Neural cell (in vitro differentiated cells): Measurements from ENCODE around the gene TOR1AIP1.

Experiments
- EZH2 ChIP-seq: fragments of 200-600, 300-800 bp; shearing (Covaris generic), sonication (generic); IDR thresholded peaks from 2 replicates; pipeline ENCODE4 v1.6.1; 2014; ENCODE audit warnings: antibody characterized with exemption, low read length, borderline replicate concordance, mild to moderate bottlenecking; ENCODE audit not compliant: insufficient read depth, poor library complexity, severe bottlenecking
- TF ChIP-seq, protein P1 (sequence below): fragments of 450-650 bp; IDR thresholded peaks from 2 replicates; pipeline ENCODE4 v1.5.1; 2014; ENCODE audit warnings: antibody characterized with exemption, mild to moderate bottlenecking, moderate library complexity; ENCODE audit not compliant: poor library complexity, severe bottlenecking

DNA sequence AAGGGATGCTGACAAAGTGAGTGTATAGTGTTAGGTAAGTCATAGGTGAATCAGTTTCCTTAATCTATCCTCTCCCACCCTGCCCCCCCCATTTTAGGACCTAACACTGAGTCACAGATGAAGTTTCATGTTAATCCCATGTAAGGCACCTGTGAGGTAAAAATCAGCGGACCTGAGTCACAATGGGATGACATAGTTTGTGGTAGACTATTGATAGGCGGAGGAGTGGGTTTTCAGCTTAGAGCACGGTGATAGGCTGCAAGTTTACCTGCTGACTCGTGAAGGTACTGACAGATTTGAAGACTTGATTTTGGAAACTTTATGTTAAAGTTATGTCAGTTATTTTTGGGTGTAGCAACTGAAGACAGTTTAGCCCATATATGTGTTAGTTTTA lies 1.7 kb downstream of the TOR1AIP1 start:
- TF ChIP-seq, protein P1, sequence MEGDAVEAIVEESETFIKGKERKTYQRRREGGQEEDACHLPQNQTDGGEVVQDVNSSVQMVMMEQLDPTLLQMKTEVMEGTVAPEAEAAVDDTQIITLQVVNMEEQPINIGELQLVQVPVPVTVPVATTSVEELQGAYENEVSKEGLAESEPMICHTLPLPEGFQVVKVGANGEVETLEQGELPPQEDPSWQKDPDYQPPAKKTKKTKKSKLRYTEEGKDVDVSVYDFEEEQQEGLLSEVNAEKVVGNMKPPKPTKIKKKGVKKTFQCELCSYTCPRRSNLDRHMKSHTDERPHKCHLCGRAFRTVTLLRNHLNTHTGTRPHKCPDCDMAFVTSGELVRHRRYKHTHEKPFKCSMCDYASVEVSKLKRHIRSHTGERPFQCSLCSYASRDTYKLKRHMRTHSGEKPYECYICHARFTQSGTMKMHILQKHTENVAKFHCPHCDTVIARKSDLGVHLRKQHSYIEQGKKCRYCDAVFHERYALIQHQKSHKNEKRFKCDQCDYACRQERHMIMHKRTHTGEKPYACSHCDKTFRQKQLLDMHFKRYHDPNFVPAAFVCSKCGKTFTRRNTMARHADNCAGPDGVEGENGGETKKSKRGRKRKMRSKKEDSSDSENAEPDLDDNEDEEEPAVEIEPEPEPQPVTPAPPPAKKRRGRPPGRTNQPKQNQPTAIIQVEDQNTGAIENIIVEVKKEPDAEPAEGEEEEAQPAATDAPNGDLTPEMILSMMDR: no peak
- TF ChIP-seq EZH2: no peak
